Common myeloid progenitor, CD34-positive (primary cell): Measurements from ENCODE around the gene CLCA4.
A peak's percentile ranks its signal among the peaks of the same experiment; 100 is the strongest.

Experiments
- CTCF ChIA-PET: fragments of 350-600 bp; sonication (Branson Sonifier 250); formaldehyde crosslinking; loops from one replicate; lab custom pipeline; 2021; ENCODE audit warnings: antibody characterized with exemption; lab: Charles Lee
- POLR2A ChIA-PET: fragments of 350-600 bp; sonication (Branson Sonifier 250); formaldehyde crosslinking; loops from one replicate; lab custom pipeline; 2021; ENCODE audit warnings: antibody characterized with exemption; lab: Charles Lee
- DNase-seq, 3 donors: peaks; one replicate each; pipeline versions ENCODE4 v3.0.0 to v3.0.0-alpha.2; 2013
- H3K27ac ChIP-seq, 2 experiments: 1 replicate in 1 of 2; 2 replicates in 1 of 2; pipeline ENCODE4 v1.7.0; 2013; ENCODE audit warnings: inconsistent platforms in 2 of 2, low read length in 2 of 2, mild to moderate bottlenecking in 2 of 2, low read depth in 1 of 2, moderate library complexity in 1 of 2; ENCODE audit not compliant: severe bottlenecking in 2 of 2, insufficient read depth in 1 of 2, poor library complexity in 1 of 2
- H3K27me3 ChIP-seq, 5 experiments: replicated peaks in 2 of 5; 1 replicate in 3 of 5; 2 replicates in 2 of 5; pipeline versions ENCODE4 v1.6.1 to v1.7.0; 2013; ENCODE audit warnings: low read length in 4 of 5, mild to moderate bottlenecking in 2 of 5, moderate library complexity in 2 of 5, inconsistent platforms in 1 of 5; ENCODE audit not compliant: insufficient read depth in 5 of 5, control insufficient read depth in 4 of 5
- H3K36me3 ChIP-seq, 4 experiments: 1 replicate in 2 of 4; 2 replicates in 2 of 4; pipeline versions ENCODE4 v1.6.1 to v1.7.0; 2013; ENCODE audit warnings: low read length in 3 of 4, control low read depth in 1 of 4, mild to moderate bottlenecking in 1 of 4; ENCODE audit not compliant: control insufficient read depth in 4 of 4, insufficient read depth in 4 of 4
- H3K4me1 ChIP-seq, 4 experiments: 1 replicate in 3 of 4; 2 replicates in 1 of 4; pipeline versions ENCODE4 v1.6.1 to v1.7.1; 2013; ENCODE audit warnings: low read length in 3 of 4, mild to moderate bottlenecking in 3 of 4, control low read depth in 1 of 4, inconsistent platforms in 1 of 4, moderate library complexity in 1 of 4; ENCODE audit not compliant: control insufficient read depth in 4 of 4, insufficient read depth in 4 of 4; ENCODE audit errors: control extremely low read depth in 1 of 4
- H3K4me3 ChIP-seq, 7 experiments: 1 replicate in 4 of 7; 2 replicates in 3 of 7; pipeline versions ENCODE4 v1.5.1 to v1.7.0; 2013; ENCODE audit warnings: mild to moderate bottlenecking in 7 of 7, low read length in 6 of 7, moderate library complexity in 6 of 7, inconsistent platforms in 2 of 7, low read depth in 2 of 7, control low read depth in 1 of 7; ENCODE audit not compliant: insufficient read depth in 4 of 7, control insufficient read depth in 1 of 7; ENCODE audit errors: extremely low read depth in 1 of 7
- H3K9me3 ChIP-seq, 5 experiments: 1 replicate in 4 of 5; 2 replicates in 1 of 5; pipeline versions ENCODE4 v1.6.1 to v1.7.1; 2013; ENCODE audit warnings: low read length in 4 of 5, mild to moderate bottlenecking in 2 of 5, inconsistent platforms in 1 of 5, low read depth in 1 of 5, moderate library complexity in 1 of 5; ENCODE audit not compliant: control insufficient read depth in 4 of 5, insufficient read depth in 2 of 5; ENCODE audit errors: control extremely low read depth in 1 of 5
- WGBS: methylation state at CpG from one replicate; pipeline ENCODE4 v1.1.5; 2013; ENCODE audit not compliant: insufficient coverage; 5-methylcytosine and 5-hydroxymethylcytosine counted together

CLCA4 gene

DNA sequence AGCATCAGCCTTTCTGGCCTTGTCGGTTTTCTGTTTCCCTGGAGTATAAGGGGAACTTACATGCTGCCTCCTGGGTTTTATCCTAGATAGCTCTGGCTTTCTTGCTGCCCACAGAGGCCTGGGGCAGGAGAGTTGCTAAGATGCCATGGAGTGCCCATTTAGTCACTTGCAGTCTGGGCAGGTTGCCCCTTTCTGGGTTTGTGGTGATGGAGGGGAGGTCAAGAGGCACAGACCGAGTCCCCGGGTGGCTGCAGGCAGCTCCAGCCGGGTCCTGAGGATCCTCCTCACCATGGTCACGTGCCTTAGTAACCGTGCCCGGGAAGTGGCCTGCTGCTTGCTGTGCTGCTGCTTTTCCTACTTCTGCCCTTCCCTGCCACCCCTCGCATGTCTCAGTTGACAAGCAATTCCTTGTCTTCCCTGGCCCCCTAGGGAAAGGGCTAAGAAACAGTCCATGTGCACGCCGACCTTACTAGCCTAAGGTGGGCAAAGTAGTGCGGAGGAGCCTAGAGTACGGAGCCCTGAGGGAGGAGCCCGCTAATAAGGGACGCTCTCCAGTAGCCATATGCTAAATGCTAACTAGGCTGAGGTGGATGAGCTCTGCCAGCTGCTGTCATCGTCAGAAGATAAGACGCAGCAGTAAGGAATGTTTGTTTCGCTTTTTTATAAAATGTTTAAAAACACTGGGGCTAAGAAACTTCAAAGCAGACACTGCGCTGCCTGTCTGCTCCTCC is 43.3 kb upstream of the CLCA4 start:
- ChIA-PET POLR2A (no interaction called here), CTCF (interaction anchor here (0.9 to 5.8 kb wide), 7 partner anchors 30 to 201 kb away, joined by 3 to 48 read pairs (median 5); partner anchors contain the start of genes CLCA2, ODF2L and SH3GLB1)
- peaks cover 0 to 22% (median 18%) of the 10 kb centered on the region in 4 experiments for H3K4me1 ChIP-seq
- DNase-seq: peak in 1 of 3 donors; percentile 4
- no peaks in the 10 kb centered on the region for H3K36me3 ChIP-seq
- H3K27ac ChIP-seq: no peak overlapping the region
- H3K9me3 ChIP-seq: no peaks in the 10 kb centered on the region
- H3K27me3 ChIP-seq: no peaks in the 10 kb centered on the region
- 76% methylated on average over 17 of the region's 18 CpGs for WGBS
- peak overlapping the region in 5 of 7 experiments; percentile 19 to 70 (median 55) for H3K4me3 ChIP-seq

DNA sequence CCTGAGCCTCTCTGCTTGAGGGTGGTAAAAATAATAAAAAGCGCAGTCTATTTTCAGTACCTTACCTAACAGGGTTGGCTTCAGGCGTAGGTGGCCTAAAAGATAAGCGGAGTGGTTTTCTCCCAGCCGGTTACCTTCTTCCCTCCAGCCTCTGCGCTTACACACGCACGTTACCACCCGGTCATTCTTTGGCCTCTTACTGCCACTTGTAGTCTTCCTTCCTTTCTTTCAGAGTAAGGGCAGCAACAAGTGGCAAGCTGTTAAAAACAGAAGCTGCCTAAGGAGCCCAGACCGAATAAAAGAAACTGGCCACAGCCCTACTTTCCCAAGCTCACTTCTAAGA is 42.8 kb upstream of the CLCA4 start:
- Histone ChIP-seq H3K4me3 (peak overlapping the region in 5 of 7 experiments; percentile 17 to 55 (median 44)), H3K27ac (no peak overlapping the region), H3K4me1 (peaks cover 0 to 17% (median 15%) of the 10 kb centered on the region in 4 experiments), H3K9me3 (no peaks in the 10 kb centered on the region), H3K36me3 (no peaks in the 10 kb centered on the region), H3K27me3 (no peaks in the 10 kb centered on the region)
- ChIA-PET POLR2A (no interaction called here), CTCF (interaction anchor here (0.9 to 5.8 kb wide), 8 partner anchors 13 to 200 kb away, joined by 3 to 48 read pairs (median 10); partner anchors contain the start of genes CLCA2, ODF2L and SH3GLB1)
- DNase-seq: peak in 2 of 3 donors; percentile 35 to 50
- 28% methylated on average over 4 of the region's 9 CpGs for WGBS

DNA sequence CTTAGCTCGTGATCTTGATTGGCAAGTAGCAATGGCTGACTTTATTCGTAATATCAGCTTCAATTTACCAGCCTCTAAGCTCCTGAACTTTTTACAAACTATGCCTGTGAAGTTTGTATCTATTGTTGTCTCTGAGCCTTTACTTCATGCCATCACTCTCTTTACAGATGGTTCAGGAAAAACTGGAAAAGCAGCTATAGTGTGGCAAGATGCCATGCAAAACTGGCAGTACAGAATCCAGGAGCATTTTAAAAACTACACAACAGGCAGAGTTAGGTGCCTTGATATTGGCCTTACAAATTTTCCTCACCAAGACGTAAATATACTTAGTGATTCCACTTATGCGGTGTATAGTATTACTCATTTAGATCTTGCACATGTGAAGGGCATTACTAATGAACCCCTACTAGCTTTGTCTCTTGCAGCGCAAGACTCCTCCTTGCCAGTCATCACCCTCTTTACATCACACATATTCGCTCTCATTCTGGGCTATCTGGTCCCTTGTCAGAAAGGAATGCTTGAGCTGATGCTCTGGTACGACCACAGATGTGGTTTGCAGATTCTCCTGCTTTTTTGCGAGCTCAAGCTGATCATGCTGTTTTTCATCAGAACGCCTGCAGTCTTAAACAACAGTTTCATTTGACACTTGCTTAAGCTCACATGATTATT is 41.8 kb upstream of the CLCA4 start:
- DNase-seq: no peak
- WGBS: 94% methylated on average over 6 of the region's 9 CpGs

GRCh38 chr1:86505564-86505902 is 41.3 kb upstream of the CLCA4 start:
- ChIA-PET POLR2A (no interaction called here), CTCF (interaction anchor here (0.7 to 3.8 kb wide), 14 partner anchors 11 to 195 kb away, joined by 3 to 27 read pairs (median 4); no protein-coding TSS in a partner anchor)
- 94% methylated on average over 3 of the region's 4 CpGs for WGBS
- no peaks in the 10 kb centered on the region for H3K27me3 ChIP-seq
- H3K9me3 ChIP-seq: no peaks in the 10 kb centered on the region
- no peaks in the 10 kb centered on the region for H3K36me3 ChIP-seq
- DNase-seq: no peak
- no peak overlapping the region for H3K27ac ChIP-seq
- H3K4me3 ChIP-seq: no peak overlapping the region
- peaks cover 0 to 17% (median 15%) of the 10 kb centered on the region in 4 experiments for H3K4me1 ChIP-seq

More for the DNA sequence above, 41.8 kb upstream of the CLCA4 start:
- Histone ChIP-seq H3K4me1 (peaks cover 0 to 17% (median 15%) of the 10 kb centered on the region in 4 experiments), H3K27me3 (no peaks in the 10 kb centered on the region), H3K36me3 (no peaks in the 10 kb centered on the region), H3K4me3 (no peak overlapping the region), H3K27ac (no peak overlapping the region), H3K9me3 (no peaks in the 10 kb centered on the region)
- ChIA-PET CTCF (interaction anchor here (0.8 to 3.8 kb wide), 13 partner anchors 12 to 196 kb away, joined by 3 to 27 read pairs (median 3); partner anchors contain the start of gene CLCA2), POLR2A (no interaction called here)

DNA sequence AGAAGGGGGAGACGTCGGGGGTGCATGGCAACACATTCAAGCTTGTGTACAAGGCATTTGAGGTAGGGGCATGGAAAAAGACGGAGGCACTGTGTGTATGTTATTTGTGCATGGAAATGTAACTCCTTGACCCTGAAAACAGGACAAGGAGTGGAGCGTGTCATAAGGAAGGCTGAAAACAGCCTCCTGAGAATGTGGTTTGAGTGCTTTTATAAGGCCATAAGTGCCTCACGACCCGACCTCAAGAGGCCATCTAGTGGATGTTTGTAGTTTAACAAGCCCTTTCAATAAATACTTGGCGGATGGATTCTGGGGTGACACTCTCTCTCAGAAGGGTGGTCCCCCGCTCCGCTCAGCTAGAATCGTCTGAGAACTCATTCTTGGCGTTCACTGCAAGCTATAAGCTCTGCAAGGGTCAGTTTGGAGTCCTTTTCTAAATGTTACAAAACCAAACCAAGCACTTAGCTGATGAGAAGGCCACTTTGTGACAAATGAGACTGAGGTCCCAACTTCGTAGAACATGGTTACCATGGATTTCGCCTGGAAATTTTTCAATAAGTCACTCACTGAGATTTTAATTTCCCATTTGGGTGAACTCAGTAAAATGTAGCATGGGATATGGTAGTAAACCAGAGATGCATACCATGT is 38.8 kb upstream of the CLCA4 start:
- no peaks in the 10 kb centered on the region for H3K9me3 ChIP-seq
- H3K36me3 ChIP-seq: no peaks in the 10 kb centered on the region
- H3K4me1 ChIP-seq: peaks cover 0 to 14% (median 12%) of the 10 kb centered on the region in 4 experiments
- 58% methylated on average over 12 of the region's 13 CpGs for WGBS
- ChIA-PET POLR2A (no interaction called here), CTCF (interaction anchor here (1.0 to 3.8 kb wide), 11 partner anchors 8 to 177 kb away, joined by 3 to 27 read pairs (median 3); no protein-coding TSS in a partner anchor)
- peak overlapping the region in 1 of 7 experiments; percentile 18 for H3K4me3 ChIP-seq
- H3K27me3 ChIP-seq: no peaks in the 10 kb centered on the region
- peak; percentile 45 to 67 (median 65) for DNase-seq
- no peak overlapping the region for H3K27ac ChIP-seq

GRCh38 chr1:86508583-86508969 is 38.3 kb upstream of the CLCA4 start:
- CTCF ChIA-PET: interaction anchor here (1.2 to 3.2 kb wide), 7 partner anchors 9 to 176 kb away, joined by 3 to 14 read pairs (median 3); no protein-coding TSS in a partner anchor

More at GRCh38 chr1:86508583-86508969, 38.3 kb upstream of the CLCA4 start:
- POLR2A ChIA-PET: no interaction called here
- Histone ChIP-seq H3K4me3 (no peak overlapping the region), H3K4me1 (peaks cover 0 to 11% (median 8%) of the 10 kb centered on the region in 4 experiments), H3K9me3 (no peaks in the 10 kb centered on the region), H3K27me3 (no peaks in the 10 kb centered on the region), H3K36me3 (no peaks in the 10 kb centered on the region), H3K27ac (no peak overlapping the region)
- no peak for DNase-seq
- WGBS: no CpG with 5 or more reads among the region's 2 CpGs
